NCI-H2227 (cell line): Measurements from ENCODE around the gene TESK1.

Source experiments
- DNase-seq: peaks from one replicate; lab custom pipeline; 2025; ENCODE audit not compliant: unreplicated experiment; lab: John Stamatoyannopoulos, UW

Gene TESK1

DNA sequence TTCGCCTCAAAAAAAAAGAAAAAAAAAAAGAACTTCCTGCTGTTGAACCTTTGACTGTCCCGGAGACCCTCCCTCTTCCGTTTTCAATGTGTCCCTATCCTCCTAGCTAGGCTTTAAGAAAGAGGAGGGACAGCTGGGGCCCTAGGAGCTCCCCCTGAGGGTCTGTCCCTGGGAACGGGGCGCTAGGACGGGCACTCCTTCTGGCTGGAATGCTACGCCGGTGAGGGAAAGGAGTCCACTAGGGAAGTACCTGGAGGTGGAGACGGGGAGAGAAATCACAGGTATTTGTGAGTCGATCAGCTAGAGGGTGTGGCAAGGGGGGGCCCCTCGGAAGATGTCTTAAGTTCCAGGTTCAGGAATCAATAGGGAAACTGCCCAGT lies 41.1 kb downstream of the TESK1 start:
- DNase-seq: peak; percentile 51

DNA sequence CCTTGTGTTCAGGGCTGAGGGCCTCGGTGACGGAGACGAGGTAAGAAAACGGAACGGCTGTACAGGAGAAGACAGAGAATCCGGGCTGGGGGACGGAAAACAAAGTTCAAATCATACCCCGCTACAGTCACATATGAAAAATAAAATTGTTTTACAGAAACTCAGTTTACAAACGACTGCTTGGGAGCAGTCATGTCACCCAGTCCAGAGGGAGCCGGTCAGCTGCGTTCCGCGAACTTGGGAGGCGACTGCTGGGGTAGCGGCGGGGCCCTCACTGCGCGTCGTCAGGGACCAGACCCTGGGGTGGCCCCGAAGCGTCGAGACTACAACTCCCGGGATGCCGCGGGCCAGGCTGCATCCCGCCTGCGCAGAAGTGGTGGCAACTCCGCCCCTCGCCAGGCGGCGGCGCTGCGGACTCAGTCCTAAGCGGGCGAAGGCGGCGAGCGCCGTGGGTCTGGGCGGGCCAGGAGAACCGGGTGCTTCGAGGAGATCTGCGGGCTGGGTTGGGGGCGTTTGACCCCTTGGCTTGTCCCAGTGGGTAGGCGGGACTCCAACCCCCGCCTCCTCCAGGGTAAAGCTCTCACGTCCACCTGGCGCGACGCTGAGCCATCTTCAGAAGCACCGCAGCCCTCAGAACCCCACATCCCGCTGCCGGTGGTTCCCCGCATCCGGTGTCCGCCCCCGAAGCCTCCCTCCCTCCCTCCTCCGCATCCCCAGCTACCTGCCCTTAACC lies 41.6 kb downstream of the TESK1 start:
- peak; percentile 91 for DNase-seq

DNA sequence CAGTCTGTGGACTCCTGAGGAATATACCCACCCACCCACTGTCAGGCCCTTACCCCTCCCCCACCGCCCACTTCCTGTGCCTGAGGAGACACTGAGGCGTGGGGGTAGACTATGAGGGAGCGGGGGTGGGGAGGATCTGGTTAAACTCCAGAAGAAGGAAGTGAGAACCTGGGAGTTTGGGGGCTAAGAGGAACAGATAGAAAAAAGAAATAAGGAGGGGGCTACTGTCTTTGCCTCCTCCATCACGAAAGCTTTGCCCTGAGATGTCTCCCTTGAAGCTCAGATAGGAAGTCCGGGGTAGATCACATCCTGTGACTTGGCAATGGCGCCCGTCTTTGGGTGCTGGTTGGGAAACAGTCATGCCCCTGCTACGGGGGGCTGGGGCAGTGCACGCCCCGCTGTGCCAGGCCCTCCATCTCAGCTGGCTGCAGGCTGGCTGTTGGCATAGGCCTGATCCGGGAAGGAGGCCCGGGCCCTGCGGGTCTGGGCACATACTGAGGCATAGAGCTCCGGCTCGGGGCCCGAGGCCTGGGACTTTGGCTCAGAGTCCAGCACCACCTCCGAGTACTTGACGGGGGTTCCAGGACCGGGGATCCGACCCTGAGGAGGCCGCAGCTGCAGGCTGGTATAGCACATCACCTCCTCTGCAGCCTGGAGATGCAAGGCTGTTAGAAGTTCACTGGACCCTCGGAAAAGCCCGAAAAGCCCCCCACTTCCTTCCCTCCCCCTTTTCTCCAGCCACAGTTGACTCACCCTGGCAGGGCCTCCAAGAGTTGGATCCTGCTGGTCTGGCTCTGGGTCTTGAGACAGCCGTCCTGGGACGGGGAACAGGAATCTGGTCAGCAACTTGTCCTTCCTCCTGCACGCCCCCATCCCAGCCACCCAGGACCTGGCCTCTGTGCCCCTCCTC lies 44.6 kb downstream of the TESK1 start:
- no peak for DNase-seq

- peak; percentile 12 for DNase-seq
These were observed 45.5 kb downstream of the TESK1 start, which contains the start of gene SIT1 for GRCh38 chr9:35650341-35651158. TSS of gene SIT1 (minus strand) at chr9:35650931. CDS start at chr9:35650853, 78 bp downstream.

DNA sequence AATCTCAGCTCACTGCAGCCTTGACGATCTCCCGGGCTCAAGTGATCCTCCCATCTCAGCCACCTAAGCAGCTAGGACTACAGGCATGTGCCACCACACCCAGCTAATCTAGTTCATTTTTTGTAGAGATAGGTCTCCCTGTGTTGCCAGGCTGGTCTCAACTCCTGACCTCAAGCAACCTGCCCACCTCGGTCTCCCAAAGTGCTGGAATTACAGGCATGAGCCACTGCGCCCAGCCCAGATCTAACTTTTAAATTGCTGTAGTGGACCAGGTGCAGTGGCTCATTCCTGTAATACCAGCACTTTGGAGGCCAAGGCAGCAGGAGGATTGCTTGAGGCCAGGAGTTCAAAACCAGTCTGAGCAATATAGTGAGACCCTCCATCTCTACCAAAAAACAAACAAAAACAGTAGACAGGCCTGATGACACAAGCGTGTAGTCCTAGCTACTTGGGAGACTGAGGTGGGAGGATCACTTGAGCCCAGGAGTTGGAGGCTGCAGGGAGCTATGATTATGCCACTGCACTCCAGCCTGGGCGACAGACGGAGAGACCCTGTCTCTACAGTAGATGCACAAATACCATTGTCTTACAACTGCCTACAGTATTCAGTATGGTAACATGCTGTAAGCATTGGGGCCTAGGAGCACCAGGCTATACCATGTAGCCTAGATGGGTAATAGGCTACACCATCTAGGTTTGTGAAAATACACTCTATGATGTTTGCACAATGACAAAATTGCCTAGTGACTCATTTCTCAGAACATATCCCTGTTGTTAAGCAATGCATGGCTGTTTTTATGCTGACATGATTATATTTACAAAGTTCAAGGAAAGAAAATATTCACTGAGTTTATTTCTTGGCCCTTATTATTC lies 47.1 kb downstream of the TESK1 start:
- no peak for DNase-seq

GRCh38 chr9:35652829-35653209 lies 47.8 kb downstream of the TESK1 start:
- DNase-seq: no peak

- no peak for DNase-seq
These were observed 48.5 kb downstream of the TESK1 start for GRCh38 chr9:35653611-35654010.

DNA sequence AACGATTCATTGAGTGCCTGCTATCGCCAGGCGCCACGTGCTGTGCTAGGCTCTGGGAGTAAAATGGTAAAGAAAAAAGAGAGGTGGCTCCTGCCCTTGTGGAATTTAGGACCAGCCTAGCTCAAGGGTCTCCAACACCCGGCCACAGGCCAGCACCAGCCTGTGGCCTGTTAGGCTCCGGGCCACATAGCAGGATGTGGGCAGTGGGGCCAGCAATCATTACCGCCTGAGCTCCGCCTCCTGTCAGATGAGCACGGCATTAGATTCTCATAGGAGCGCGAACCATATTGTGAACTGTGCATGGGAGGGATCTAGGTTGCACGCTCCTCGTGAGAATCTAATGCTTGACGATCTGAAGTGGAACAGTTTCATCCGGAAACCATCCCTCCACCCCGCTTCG lies 51.3 kb downstream of the TESK1 start:
- DNase-seq: peak; percentile 53

GRCh38 chr9:35656831-35657545 lies 51.9 kb downstream of the TESK1 start:
- peak; percentile 69 for DNase-seq

DNA sequence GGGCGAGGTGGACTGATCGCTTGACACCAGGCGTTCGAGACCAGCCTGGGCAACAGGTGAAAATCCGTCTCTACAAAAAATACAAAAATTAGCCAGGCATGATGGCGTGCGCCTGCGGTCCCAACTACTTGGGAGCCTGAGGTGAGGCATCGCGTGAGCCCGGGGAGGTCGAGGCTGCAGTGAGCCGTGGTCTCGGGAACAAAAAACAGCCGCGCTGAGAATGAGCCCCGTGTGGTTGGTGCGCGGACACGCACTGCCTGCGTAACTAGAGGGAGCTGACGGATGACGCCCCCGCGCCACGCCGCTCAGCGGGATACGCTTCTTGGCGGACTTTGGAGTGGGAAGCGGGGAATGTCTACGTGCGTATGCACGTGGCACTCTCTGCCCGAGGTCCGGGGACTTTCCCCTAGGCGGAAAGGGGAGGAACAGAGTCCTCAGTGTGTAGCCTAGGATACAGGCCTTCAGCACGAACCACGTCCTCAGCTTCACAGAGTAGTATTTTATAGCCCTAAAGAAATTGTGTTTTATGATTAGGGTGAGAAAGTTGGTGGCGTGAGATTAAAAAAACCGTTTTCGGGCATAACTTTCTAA lies 52.6 kb downstream of the TESK1 start, which contains the start of gene RMRP:
Gene RMRP (minus strand): TSS at position 474 of the 591 bp plus-strand sequence.
- peak; percentile 97 for DNase-seq

GRCh38 chr9:35658137-35658967 lies 53.3 kb downstream of the TESK1 start, which contains the start of gene CCDC107:
TSS of gene CCDC107 (plus strand) at chr9:35658292. CDS start at chr9:35658380, 88 bp downstream.
- peak; percentile 85 for DNase-seq

DNA sequence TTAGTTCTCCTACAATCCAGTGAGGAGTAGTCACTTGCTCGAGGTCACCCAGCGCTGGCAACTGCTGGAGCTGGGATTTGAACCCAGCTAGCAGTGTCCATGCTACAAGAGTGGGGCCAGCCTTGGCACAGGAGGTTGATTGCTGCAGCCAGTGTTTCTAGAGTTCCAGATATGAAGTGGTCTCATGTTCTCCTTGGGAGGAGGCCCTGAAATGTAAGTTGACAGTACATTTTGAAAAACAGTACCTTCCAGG lies 53.8 kb downstream of the TESK1 start:
- DNase-seq: peak; percentile 40

GRCh38 chr9:35659340-35659739 lies 54.3 kb downstream of the TESK1 start:
- no peak for DNase-seq
